Lower leg skin (tissue), 3 donors: Measurements from ENCODE around the gene ACOT13.
"Not testable (repeated sequence)": the region's sequence is repeated elsewhere in the genome, so short reads cannot be mapped to it uniquely, and the experiment has no call there.

Experiments used
- POLR2A ChIP-seq, 2 donors: fragments of 450-650 bp; IDR thresholded peaks; one replicate each; pipeline ENCODE4 v1.6.1; 2016 to 2017; ENCODE audit warnings: antibody characterized with exemption in 2 of 2, mild to moderate bottlenecking in 1 of 2, moderate library complexity in 1 of 2
- TF ChIP-seq, protein P1 (sequence below), 3 donors: fragments of 450-650 bp; IDR thresholded peaks; one replicate each; pipeline ENCODE4 v1.5.1; 2016; ENCODE audit warnings: antibody characterized with exemption in 3 of 3, mild to moderate bottlenecking in 3 of 3, moderate library complexity in 2 of 3

DNA sequence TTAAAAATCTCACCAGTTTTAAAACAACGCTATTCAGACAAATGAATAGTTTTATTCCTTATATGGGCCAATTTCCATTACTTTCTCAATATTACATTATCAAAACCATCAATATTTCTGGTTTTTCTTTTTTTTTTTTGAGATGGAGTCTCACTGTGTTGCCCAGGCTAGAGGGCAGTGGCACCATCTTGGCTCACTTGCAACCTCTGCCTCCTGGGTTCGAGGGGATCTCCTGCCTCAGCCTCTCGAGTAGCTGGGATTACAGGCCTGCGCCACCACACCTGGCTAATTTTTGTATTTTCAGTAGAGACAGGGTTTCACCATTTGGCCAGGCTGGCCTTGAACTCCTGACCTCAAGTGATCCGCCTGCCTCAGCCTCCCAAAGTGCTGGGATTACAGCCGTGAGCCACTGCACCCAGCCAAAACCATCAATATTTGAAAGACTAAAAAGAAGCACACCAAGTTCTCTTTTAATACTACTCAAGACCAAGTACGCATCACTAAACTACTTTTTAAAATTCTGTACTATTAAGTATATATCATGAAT, 49.8 kb downstream of the ACOT13 start:
- TF ChIP-seq, protein P1, sequence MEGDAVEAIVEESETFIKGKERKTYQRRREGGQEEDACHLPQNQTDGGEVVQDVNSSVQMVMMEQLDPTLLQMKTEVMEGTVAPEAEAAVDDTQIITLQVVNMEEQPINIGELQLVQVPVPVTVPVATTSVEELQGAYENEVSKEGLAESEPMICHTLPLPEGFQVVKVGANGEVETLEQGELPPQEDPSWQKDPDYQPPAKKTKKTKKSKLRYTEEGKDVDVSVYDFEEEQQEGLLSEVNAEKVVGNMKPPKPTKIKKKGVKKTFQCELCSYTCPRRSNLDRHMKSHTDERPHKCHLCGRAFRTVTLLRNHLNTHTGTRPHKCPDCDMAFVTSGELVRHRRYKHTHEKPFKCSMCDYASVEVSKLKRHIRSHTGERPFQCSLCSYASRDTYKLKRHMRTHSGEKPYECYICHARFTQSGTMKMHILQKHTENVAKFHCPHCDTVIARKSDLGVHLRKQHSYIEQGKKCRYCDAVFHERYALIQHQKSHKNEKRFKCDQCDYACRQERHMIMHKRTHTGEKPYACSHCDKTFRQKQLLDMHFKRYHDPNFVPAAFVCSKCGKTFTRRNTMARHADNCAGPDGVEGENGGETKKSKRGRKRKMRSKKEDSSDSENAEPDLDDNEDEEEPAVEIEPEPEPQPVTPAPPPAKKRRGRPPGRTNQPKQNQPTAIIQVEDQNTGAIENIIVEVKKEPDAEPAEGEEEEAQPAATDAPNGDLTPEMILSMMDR (IDR thresholded peaks at IDR 0.05) = not testable (repeated sequence)
- TF ChIP-seq POLR2A (IDR thresholded peaks at IDR 0.05) = not testable (repeated sequence)
